Hematopoietic multipotent progenitor cell treated with erythropoietin and hydrocortisone succinate and interleukin-3 and kit ligand, for 4 days (in vitro differentiated cells): ENCODE measurements around the gene SLC22A16.

Experiments used
- DNase-seq: peaks from one replicate; pipeline ENCODE4 v3.0.0-alpha.2; 2015

Gene SLC22A16

DNA sequence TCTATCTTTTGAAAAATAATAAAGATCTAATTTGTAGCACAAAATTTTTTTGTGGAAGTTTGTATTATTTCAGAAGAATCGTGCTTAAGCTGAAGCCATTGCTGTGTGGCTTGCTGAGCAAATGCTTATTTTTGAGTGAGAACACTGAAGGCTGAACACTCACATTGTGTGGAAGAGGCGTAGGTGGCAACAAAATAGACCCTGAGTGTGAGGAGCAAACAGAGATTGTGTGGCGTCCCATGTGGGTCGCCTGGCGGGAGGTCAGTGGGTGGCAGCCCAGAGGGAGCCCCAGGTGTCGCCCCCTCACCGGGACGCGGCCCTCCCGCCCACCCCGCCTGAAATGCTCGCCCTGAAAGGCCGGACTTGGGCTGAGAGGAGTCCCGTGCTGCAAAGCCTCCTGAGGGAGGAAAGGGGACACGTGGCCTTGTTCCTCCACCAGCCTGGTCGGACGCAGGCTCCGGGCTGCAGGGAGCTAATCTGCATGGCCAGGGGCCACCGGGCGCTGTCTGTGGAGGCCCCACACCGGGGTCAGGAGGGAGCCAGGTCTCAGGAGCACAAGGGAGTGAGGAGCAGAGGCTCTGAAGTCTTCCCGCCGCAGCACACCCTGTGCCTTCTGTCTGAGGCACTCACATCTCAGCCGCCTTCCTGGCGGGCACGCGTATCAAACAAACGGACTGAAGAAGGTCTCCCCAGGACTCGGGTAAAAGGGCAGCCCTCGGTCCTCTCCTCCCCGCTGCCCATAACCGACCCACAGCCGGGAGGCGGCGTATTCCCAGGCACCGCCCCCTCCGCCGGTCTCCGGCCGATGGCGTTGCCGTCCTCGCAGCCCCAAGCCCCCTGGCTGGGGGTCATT, 77.0 kb downstream of the SLC22A16 start:
- peak; percentile 35 for DNase-seq

DNA sequence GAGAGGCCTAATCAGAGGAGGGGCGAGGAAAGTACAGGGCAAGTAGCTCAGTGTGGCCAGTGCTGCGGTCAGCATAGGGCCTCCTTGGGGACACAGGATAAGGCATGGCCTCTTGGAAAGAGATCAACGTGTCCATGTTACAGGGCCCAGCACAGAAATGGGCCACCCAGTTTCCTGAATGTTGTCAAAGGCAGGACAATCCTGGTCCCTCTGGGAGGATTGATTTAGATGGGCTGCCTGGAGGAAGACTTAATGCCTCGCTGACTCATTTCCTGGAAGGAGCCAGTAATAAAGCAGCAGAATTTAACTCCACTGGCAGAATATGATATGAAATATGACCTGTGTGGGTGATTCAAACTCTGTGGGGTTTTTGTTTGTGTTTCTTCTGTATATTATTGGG, 77.6 kb downstream of the SLC22A16 start:
- DNase-seq = no peak

DNA sequence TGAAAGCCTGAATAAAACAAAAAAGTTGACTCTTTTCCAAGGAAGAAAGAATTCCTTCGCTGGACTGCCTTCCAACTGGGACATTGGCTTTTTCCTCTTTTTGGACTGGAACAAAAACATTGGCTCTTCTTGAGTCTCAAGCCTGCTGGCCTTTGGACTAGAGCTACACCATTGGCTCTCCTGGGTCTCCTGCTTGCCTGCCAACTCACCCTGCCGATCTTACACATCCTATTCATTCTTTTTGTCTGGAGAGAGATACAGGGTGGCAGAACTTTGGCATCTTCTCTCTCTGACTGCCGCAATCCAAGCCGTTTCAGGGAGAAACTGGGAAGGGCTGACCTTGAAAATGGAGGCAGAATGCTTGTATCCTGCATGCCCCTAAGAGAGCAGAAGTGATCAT, 81.2 kb downstream of the SLC22A16 start:
- DNase-seq = no peak

DNA sequence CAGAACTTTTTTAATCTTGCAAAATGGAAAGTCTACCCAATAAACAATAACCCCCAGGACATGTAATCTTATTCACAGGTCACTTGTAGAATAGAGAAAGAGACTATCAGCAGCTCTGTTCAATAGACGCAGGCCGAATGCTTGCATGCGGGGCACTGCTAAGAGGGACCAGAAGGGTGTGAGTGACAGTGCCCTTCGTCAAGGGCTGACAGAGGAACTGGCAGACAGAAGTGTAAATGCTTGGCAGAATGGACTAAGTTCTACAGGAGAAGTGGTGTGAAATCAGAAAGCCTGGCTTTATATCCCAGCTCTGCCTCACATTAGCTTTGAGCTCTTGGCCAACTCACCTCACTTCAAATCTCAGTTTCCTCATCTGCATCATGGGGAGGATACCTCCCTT, 82.0 kb downstream of the SLC22A16 start:
- no peak for DNase-seq

DNA sequence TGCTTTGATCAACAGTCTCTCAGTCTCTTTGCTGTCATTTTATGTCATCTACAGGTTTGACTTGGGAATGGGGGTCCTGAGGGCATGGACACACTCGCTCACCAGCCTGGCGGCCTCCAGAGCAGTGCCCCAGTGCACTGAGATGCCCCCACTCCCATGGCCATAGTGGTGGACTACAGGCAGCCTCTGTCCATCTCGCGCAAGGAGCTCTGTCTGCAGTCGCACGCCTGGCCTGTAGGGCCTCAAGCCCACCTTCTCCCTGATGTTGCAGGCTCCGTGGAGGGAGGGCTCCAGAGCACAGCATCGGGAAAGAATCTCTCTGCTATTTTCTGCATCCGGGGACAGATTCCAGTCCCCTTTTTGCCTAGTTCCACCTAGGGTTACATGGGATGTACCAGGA, 83.7 kb downstream of the SLC22A16 start:
- DNase-seq = no peak

DNA sequence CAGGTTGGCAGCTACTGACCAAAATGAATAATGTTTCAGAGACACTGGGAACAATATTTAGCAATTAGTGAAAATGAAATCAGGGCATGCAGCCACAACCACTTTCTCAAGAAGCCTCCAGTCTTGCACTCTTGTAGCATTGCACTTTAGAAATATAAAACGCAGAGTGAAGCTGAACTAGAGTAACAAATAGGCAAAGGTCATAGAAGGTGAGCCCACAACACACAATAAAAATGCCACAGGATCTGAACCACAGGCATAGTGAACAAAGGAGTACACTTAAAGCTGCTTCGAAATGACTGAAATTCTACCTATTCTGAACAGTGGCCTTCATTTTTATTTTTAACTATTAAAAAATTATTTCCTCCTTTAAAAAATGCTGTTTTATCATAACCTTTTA, 86.0 kb downstream of the SLC22A16 start:
- DNase-seq = no peak

DNA sequence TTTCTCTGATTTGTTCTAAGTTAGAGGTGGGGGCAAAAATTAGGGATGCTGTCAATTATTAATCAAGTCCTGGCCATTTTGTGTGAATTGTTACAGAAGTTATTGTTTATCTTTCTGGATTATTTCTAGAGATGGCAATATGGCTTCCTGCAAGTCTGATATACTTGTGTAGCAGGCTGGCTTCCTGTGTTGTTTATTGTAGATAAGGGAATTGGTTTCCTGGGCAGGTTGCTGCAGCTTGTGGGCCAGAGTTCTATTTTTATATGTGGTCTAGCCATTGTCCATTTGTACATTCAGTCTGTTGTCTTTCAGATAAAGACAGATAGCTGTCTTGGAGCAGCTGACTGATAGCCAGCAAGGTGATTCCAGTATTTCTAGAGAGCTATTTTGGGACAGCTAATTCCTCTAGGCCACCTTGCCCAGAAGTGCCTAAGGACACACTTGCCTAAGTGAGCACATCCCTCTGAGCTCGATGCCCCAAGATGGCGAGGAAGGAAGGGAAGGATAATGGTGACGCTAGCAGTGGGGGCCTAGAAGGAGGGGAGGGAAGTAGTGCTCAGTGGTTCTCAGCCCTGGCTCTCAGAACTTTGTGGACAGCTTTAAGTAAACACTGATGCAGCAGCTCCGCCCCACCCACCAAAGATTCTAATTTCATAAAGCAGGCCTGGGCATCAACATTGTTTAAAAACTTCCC, 86.6 kb downstream of the SLC22A16 start:
- peak; percentile 92 for DNase-seq

DNA sequence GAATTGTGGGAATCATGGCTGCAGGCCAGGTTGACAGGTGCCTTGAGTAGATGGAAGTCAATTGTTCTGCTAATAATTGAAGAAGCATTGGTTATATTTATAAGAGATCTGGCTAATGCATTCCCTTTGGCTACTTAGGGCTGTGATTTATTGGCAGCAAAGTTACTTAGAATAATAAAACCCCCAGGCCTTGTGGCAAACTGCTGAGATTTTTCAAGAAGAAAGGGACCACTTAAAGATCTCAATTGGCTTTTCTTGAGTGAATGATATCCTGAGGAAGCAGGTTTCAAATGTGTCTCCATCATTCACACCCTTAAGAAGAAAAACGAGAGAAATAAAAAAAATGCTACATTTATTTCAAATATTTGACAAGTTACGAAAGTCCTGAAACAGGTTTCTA, 88.4 kb downstream of the SLC22A16 start:
- no peak for DNase-seq

DNA sequence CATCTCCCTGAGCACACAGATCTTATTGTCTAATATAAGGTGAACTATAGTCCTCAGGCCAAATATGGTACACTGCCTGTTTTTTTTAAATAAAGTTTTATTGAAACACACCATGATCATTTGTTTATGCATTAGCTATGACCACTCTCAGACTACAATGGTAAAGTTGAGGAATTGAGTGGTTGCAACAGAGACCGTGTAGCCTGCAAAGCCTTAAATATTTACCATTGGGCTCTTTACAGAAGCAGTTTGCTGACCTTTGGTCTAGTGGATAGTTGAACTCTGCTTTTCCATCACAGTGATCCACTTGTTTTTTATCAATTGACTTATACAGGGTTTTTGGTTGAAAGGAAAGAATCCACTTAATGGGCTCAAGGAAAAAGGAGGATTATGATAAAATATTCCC, 91.0 kb downstream of the SLC22A16 start:
- DNase-seq = no peak

DNA sequence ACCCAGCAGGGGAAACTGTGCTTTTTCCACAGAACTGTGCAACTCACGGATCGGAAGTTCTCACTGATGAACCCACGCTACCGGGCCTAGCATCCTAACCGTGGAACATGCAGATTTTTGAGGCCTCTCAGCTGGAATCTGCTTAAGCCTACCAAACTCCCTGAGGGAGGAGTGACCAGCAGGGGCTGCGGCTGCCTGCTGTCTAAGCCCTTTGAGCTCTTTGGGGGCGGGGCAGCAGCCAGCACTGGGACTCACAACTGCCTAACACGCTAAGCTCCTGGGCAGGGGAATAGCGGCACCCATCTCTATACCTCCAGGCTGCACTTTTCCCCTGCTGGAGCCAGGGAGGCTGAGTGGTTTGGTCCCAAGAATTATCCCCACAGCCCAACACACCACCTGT, 97.9 kb downstream of the SLC22A16 start:
- no peak for DNase-seq
